ENCODE measurements around the gene SLC6A4.

The SLC6A4 gene

GRCh38 chr17:30220414-30220813 lies 15.1 kb downstream of the SLC6A4 start:
- no peak overlapping the region for H3K27ac ChIP-seq
- TF ChIP-seq, protein P1, sequence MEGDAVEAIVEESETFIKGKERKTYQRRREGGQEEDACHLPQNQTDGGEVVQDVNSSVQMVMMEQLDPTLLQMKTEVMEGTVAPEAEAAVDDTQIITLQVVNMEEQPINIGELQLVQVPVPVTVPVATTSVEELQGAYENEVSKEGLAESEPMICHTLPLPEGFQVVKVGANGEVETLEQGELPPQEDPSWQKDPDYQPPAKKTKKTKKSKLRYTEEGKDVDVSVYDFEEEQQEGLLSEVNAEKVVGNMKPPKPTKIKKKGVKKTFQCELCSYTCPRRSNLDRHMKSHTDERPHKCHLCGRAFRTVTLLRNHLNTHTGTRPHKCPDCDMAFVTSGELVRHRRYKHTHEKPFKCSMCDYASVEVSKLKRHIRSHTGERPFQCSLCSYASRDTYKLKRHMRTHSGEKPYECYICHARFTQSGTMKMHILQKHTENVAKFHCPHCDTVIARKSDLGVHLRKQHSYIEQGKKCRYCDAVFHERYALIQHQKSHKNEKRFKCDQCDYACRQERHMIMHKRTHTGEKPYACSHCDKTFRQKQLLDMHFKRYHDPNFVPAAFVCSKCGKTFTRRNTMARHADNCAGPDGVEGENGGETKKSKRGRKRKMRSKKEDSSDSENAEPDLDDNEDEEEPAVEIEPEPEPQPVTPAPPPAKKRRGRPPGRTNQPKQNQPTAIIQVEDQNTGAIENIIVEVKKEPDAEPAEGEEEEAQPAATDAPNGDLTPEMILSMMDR (conservative IDR thresholded peaks at IDR 0.05; ENCODE audit: low read depth), result no peak
- ChIA-PET CTCF (interaction anchor here (0.5 to 0.6 kb wide), 2 partner anchors 22 to 461 kb away, joined by 3 to 4 read pairs; no protein-coding TSS in a partner anchor), POLR2A (ENCODE audit: low non-redundant PET) (no interaction called here)
- no peak for DNase-seq (ENCODE audit: low spot score)

- H3K27ac ChIP-seq, result no peak overlapping the region
- TF ChIP-seq, protein P1 (conservative IDR thresholded peaks at IDR 0.05; ENCODE audit: low read depth), result no peak
- ChIA-PET POLR2A (ENCODE audit: low non-redundant PET) (no interaction called here), CTCF (interaction anchor here (0.6 to 1.5 kb wide), 2 partner anchors 13 to 22 kb away, joined by 3 to 4 read pairs; no protein-coding TSS in a partner anchor)
- DNase-seq (ENCODE audit: low spot score), result no peak
These were observed 15.7 kb downstream of the SLC6A4 start for GRCh38 chr17:30219833-30220232.

- ChIA-PET POLR2A (ENCODE audit: low non-redundant PET) (no interaction called here), CTCF (interaction anchor here (1.5 kb wide), 1 partner anchor 13 kb away, joined by 3 read pairs; no protein-coding TSS in a partner anchor)
- H3K27ac ChIP-seq, result no peak overlapping the region
- no peak for DNase-seq (ENCODE audit: low spot score)
- TF ChIP-seq, protein P1 (conservative IDR thresholded peaks at IDR 0.05; ENCODE audit: low read depth), result no peak
These were observed 16.2 kb downstream of the SLC6A4 start for GRCh38 chr17:30219315-30219714.

DNA sequence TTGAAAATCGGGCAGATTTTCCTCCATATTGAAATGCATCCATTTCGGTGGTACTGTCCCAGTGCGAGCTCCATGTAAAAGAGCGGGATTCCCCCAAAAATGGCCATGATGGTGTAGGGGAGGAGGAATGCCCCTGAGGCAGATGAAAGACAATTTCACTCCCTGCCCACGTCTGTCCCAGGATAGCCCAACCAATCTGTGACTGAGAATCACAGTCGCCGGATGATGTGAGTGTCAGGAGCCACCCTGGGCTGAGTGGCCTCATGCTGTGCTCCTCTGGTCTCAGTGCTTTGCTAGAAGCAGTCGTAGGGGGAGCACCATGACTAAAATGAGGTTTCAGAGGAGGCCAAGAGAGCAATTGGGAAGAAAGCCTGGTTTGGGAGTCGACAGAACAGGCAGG lies 16.7 kb downstream of the SLC6A4 start:
- ChIA-PET POLR2A (ENCODE audit: low non-redundant PET) (no interaction called here), CTCF (interaction anchor here (1.5 kb wide), 1 partner anchor 14 kb away, joined by 3 read pairs; no protein-coding TSS in a partner anchor)
- DNase-seq (ENCODE audit: low spot score), result no peak
- TF ChIP-seq, protein P1 (conservative IDR thresholded peaks at IDR 0.05; ENCODE audit: low read depth), result no peak
- H3K27ac ChIP-seq, result no peak overlapping the region

GRCh38 chr17:30217746-30218245 lies 17.7 kb downstream of the SLC6A4 start:
- no peak overlapping the region for H3K27ac ChIP-seq
- POLR2A ChIA-PET (ENCODE audit: low non-redundant PET), result no interaction called here
- TF ChIP-seq, protein P1 (conservative IDR thresholded peaks at IDR 0.05; ENCODE audit: low read depth), result no peak
- CTCF ChIA-PET, result no interaction called here
- DNase-seq (ENCODE audit: low spot score), result no peak

DNA sequence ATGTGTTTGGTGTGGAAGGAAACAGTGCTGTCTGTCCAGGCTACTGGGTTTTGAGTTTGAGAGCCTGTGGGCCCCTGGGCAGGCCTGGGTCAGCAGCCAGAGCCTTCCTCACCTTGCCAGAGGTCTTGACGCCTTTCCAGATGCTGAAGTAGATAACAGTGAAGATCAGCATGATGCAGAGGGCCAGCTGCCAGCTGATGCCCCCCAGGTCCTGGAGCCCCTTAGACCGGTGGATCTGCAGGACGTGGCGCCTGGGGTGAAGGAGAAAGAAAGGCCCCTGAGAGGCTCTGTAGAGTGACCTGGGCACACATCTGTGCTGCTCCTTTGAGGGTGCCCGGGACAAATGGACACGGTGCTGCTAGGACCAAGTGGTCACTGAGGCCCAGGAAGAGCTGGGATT lies 18.4 kb downstream of the SLC6A4 start:
- POLR2A ChIA-PET (ENCODE audit: low non-redundant PET), result no interaction called here
- no peak overlapping the region for H3K27ac ChIP-seq
- no peak for DNase-seq (ENCODE audit: low spot score)
- TF ChIP-seq, protein P1 (conservative IDR thresholded peaks at IDR 0.05; ENCODE audit: low read depth), result no peak
- CTCF ChIA-PET, result no interaction called here
